Epithelial cell of proximal tubule (primary cell): ENCODE results near the gene PPP1R14B. TPM values are rescaled to one million over a fixed set of nuclear protein-coding genes. Genes with fewer than 3 reads are reported as not detected.
A peak's percentile ranks its signal among the peaks of the same experiment; 100 is the strongest.

ENCODE experiments used
- DNase-seq: peaks from one replicate; pipeline ENCODE4 v3.0.0-alpha.2; 2011; ENCODE audit warnings: low read depth
- H3K4me3 ChIP-seq: 2 replicates; pipeline ENCODE4 v1.5.1; 2011; ENCODE audit warnings: low read depth, mild to moderate bottlenecking, low read length
- total RNA-seq: library from RNA; depleted of rRNA; stranded (reverse); fragments of >200 nt; gene quantifications from 2 replicates; pipeline ENCODE4 v1.2.3, GENCODE V29; 2015
- TF ChIP-seq, protein P1 (sequence below): conservative IDR thresholded peaks from 2 replicates; pipeline ENCODE4 v1.5.1; 2012; ENCODE audit warnings: low read depth, mild to moderate bottlenecking, low read length

PPP1R14B gene, protein sequence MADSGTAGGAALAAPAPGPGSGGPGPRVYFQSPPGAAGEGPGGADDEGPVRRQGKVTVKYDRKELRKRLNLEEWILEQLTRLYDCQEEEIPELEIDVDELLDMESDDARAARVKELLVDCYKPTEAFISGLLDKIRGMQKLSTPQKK
- 674 and 753 TPM in 2 replicates for total RNA-seq

DNA sequence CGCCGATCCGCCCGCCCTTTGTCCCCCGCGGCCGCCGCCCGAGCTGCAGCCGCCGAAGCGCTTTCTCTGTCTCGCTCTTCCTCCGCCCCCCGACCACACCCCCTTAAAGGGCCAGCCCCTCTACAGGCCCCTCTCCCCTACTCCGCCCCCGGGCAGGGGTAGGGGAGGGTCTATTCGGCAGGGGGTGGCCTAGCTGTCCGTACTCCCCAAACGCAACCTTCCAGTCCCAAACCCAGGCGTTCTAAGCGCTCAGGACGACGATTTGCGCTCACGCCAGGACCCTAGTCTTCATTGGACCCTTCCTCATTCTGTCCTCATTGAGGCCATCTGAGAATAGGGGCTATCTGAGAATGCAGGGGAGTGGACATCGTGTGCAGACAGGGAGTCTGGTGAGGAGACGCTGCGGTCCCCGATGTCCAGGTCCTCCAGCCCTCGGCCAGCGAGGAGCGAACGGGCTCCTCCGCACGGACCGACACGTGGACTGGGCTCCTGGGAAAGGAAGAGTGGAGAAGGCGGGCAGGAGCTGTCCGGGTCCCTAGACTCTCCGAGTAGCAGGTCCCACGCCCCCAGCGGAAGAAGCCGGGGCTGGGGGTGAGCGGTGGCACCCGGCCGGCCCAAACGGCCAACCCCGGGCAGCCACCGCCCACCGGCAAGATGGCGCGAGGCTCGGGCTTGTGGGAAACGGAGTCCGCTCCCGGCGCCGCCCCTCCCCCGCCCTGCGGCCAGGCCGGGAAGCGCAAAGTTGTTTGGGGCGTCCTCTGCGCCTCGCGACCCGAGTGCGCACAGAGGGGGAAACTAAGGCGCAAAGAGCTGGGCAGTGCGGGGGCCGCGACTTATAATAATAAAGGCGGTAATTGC lies at the start of gene PPP1R14B:
Gene PPP1R14B (minus strand): TSS at position 73 of the 858 bp plus-strand sequence. CDS start 270 bp downstream, outside the sequence.
- peak within 1 kb of the TSS; percentile 95 for H3K4me3 ChIP-seq
- DNase-seq: no peak
- TF ChIP-seq, protein P1, sequence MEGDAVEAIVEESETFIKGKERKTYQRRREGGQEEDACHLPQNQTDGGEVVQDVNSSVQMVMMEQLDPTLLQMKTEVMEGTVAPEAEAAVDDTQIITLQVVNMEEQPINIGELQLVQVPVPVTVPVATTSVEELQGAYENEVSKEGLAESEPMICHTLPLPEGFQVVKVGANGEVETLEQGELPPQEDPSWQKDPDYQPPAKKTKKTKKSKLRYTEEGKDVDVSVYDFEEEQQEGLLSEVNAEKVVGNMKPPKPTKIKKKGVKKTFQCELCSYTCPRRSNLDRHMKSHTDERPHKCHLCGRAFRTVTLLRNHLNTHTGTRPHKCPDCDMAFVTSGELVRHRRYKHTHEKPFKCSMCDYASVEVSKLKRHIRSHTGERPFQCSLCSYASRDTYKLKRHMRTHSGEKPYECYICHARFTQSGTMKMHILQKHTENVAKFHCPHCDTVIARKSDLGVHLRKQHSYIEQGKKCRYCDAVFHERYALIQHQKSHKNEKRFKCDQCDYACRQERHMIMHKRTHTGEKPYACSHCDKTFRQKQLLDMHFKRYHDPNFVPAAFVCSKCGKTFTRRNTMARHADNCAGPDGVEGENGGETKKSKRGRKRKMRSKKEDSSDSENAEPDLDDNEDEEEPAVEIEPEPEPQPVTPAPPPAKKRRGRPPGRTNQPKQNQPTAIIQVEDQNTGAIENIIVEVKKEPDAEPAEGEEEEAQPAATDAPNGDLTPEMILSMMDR: no peak

DNA sequence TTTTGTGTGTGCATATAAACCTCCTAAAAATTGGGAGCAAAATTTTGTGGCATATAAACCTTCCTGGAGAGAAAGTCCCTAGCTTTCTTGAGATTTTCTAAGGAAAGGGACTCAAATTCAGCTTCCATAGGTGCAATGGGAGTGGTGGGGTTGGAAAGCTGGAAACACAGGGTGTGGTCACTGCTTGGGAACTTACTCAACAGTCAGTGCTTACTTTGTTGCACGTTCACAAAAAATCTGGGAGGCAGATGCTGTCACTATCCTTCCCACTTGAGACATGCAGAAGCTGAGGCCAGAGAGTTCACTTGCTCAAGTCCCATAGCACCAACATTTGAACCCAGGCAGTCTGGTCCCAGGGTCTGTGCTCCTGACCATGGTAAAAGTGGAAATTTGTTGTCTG lies 49.5 kb upstream of the PPP1R14B start:
- no peak for DNase-seq
- TF ChIP-seq, protein P1: no peak
- no peak overlapping the region for H3K4me3 ChIP-seq

DNA sequence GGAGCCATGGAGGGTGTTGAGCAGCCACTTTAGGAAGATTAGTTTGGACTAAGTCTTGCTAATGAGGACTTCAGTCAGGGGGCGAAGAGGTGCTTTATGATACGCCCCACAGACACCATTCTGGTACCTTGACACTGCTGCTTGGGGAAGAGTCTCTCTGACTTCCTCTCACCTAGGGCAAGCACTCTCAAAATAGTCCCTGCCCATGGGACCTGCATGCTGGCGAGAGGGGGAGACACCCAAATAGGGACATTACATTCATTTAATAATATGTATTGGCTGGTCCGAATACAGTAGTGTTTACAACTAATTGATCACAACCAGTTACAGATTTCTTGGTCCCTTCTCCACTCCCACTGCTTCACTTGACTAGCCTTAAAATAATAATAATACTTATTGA lies 49.0 kb upstream of the PPP1R14B start:
- no peak for DNase-seq
- TF ChIP-seq, protein P1: no peak
- no peak overlapping the region for H3K4me3 ChIP-seq

DNA sequence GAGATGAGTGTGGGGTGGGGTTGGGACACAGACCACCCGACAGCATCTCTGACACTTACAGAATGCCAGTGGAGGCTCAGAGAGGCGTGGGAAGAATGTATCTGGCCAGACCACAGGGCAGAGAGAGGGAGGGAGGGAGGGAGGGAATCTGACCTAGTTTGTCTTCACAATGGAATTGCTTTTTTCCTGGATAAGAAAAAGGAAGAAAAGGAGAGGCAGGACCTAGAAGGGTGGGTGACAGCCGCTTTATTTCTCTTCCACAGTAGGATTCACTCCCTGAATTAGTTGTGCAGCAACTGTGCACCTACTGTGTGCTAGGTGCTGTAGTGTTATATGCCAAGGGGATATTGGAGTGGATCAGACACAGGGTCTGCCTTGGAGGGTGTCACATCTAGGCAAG lies 48.0 kb upstream of the PPP1R14B start:
- DNase-seq: no peak
- TF ChIP-seq, protein P1: no peak
- no peak overlapping the region for H3K4me3 ChIP-seq

DNA sequence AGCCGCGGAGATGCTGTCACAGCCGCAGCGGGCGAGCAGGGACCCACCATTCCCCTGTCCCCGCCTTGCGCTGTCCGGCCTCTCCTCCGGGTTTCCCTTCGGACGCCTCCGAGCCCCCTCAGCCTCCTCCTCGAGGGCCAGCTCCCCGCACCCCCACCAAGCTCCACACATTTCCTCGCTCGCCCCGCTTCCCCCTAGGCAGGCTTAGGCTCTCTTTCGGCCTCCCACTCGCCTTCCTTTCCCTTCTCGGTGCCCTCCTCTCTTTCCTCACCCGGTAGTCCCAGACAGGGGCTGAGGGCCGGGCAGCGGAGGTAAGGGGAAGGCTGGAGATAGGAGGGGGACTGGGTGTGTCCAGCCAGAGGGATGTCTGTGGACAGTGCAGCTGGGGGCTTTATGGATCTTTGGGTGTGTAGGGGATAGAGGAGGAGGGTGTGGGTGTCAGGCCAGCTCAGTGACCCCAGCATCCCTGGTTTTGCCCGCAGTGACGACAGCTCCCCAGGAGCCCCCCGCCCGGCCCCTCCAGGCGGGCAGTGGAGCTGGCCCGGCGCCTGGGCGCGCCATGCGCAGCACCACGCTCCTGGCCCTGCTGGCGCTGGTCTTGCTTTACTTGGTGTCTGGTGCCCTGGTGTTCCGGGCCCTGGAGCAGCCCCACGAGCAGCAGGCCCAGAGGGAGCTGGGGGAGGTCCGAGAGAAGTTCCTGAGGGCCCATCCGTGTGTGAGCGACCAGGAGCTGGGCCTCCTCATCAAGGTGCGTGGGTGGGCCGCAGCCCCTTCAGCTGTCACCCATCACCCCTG lies 45.9 kb upstream of the PPP1R14B start:
- no peak overlapping the region for H3K4me3 ChIP-seq
- DNase-seq: no peak
- TF ChIP-seq, protein P1: no peak

DNA sequence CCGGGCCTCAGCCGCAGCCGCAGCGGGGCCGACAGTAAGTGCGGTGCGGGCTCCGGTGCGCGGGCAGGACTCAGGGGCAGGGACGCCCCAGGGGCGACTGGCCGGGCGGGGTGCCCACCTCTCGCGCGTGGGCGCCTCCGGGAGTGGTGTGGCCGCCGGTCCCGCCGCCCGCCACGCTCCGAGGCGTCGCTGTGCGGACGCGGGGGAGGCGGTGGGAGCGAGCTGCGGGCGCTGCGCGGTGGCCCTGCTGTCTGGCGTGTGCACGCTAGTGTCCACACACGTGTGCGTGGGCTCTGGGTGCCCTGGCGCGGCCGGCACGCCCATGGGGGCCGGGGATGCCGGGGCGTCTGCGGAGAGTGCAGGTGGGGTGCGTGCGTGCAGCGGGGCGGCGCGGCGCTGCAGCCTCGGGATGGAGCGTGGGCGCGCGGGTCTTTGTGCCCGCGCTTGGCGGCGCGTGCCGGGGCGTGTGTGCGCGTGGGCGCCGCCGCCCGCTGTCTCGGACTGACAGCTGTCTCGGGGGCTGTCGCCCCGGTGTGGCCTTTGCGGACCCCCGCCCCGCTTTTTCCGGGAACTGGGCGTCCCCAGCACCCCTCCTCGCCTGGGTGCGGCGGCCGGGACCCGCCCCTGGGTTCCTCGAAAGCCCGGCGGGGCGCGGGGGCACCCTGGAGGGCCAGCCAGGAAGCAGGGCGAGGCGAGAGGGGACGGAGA lies 45.2 kb upstream of the PPP1R14B start:
- no peak overlapping the region for H3K4me3 ChIP-seq
- TF ChIP-seq, protein P1: no peak
- DNase-seq: no peak
